Panc1 (cell line): ENCODE measurements around the gene ZCWPW1. TPM values are rescaled to one million over a fixed set of nuclear protein-coding genes. Genes with fewer than 3 reads are reported as not detected.

Experiments used
- ATAC-seq: fragments of 200-7000 bp; cut with Tn5 transposase; 2 replicates; pipeline ENCODE4 v1.9.1; 2020; ENCODE audit warnings: mild to moderate bottlenecking, moderate library complexity
- BruUV-seq: library from RNA; stranded (reverse); fragments of 400-500 nt; replicated peaks from 2 replicates; lab custom pipeline; 2021; lab: Mats Ljungman, UMichigan
- CTCF ChIA-PET: fragments of 300-600 bp; sonication (Branson Sonifier 250); formaldehyde crosslinking; loops from one replicate; lab custom pipeline; 2022; ENCODE audit warnings: antibody characterized with exemption; lab: Charles Lee
- POLR2A ChIA-PET: fragments of 300-600 bp; sonication (Branson Sonifier 250); formaldehyde crosslinking; loops from one replicate; lab custom pipeline; 2022; ENCODE audit warnings: antibody characterized with exemption; lab: Charles Lee
- DNase-seq: peaks from one replicate; pipeline ENCODE4 v3.0.0-alpha.2; 2010; ENCODE audit warnings: low read depth, low spot score
- H3K27ac ChIP-seq: 2 replicates; pipeline ENCODE4 v1.5.1; 2011; ENCODE audit warnings: mild to moderate bottlenecking, low read length, inconsistent platforms
- H3K27me3 ChIP-seq: fragments of 200-500 bp; sonication (Bioruptor generic); 2 replicates; pipeline ENCODE4 v1.6.0; 2014; ENCODE audit warnings: low read length, inconsistent platforms; ENCODE audit not compliant: control insufficient read depth, insufficient read depth
- H3K36me3 ChIP-seq: fragments of 200-500 bp; sonication (Bioruptor generic); 2 replicates; pipeline ENCODE4 v1.5.1; 2014; ENCODE audit warnings: inconsistent platforms, mild to moderate bottlenecking, low read length, moderate library complexity; ENCODE audit not compliant: control insufficient read depth, insufficient read depth
- H3K4me1 ChIP-seq: 2 replicates; pipeline ENCODE4 v1.5.1; 2011; ENCODE audit warnings: inconsistent platforms, mild to moderate bottlenecking, low read length, moderate library complexity; ENCODE audit not compliant: control insufficient read depth, insufficient read depth
- H3K4me3 ChIP-seq, 2 experiments: 2 replicates each; pipeline ENCODE4 v1.5.1; 2011 to 2012; ENCODE audit warnings: low read depth in 2 of 2, low read length in 2 of 2, mild to moderate bottlenecking in 2 of 2, inconsistent platforms in 1 of 2, moderate library complexity in 1 of 2
- H3K9me3 ChIP-seq: fragments of 200-500 bp; sonication (Bioruptor generic); 2 replicates; pipeline ENCODE4 v1.5.1; 2014; ENCODE audit warnings: low read depth, mild to moderate bottlenecking, inconsistent platforms, low read length, moderate library complexity; ENCODE audit not compliant: control insufficient read depth, insufficient read depth
- POLR2AphosphoS5 ChIP-seq: IDR thresholded peaks from 2 replicates; pipeline ENCODE4 v1.6.1; 2012; ENCODE audit warnings: mild to moderate bottlenecking, low read depth, low read length, moderate library complexity
- TCF7L2 ChIP-seq: IDR thresholded peaks from 2 replicates; pipeline ENCODE4 v1.6.1; 2011; ENCODE audit warnings: mild to moderate bottlenecking, low read depth, low read length, inconsistent platforms
- in situ Hi-C: cut with HindIII; loops from 2 replicates; pipeline ENCODE4 v1.10.0; 2016; ENCODE audit warnings: low sequenced_read_pairs, low pct_unique_long_range_greater_than_20kb
- intact Hi-C: fragments of 100-400 bp; cut with micrococcal nuclease; formaldehyde crosslinking; loops from one replicate; pipeline ENCODE4 v1.10.0; 2022; ENCODE audit not compliant: unreplicated experiment
- total RNA-seq: library from RNA; stranded (reverse); gene quantifications from one replicate; pipeline ENCODE4 v1.2.1, GENCODE V29; 2021; ENCODE audit not compliant: unreplicated experiment
- TF ChIP-seq, protein P1 (sequence below): fragments of 450-650 bp; IDR thresholded peaks from 2 replicates; pipeline ENCODE4 v1.5.1; 2017; ENCODE audit warnings: mild to moderate bottlenecking
- TF ChIP-seq, protein P2 (sequence below), 2 experiments: IDR thresholded peaks; 2 replicates each; pipeline ENCODE4 v1.6.1; 2011 to 2012; ENCODE audit warnings: low read depth in 2 of 2, control low read depth in 1 of 2, low read length in 1 of 2, mild to moderate bottlenecking in 1 of 2, moderate library complexity in 1 of 2; ENCODE audit not compliant: insufficient read depth in 1 of 2

Gene ZCWPW1
- total RNA-seq, 1 experiment from 2014 or later: 6.5 TPM

DNA sequence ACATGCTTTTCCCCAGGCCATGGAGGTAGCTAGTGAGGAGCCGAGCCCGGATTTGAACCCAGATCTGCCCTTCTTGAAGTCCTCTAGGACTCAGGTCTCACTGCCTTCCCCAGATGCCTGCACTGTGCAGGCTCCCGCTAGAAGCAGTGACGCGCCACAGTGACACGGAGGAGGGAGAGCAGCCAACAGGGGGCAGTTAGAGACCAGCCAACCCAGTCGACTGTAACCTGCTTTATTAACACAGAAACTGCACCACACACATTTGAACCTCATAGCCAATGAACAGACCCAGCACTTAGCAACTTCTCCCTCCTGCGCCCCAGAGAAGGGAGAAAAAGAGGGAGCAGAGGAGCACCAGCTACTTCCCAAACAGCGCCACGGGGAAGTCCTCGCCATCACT is 27.8 kb downstream of the ZCWPW1 start:
- DNase-seq (no peak), ATAC-seq (peak; percentile 69; the same call in 1 of the 2 replicates)
- no peaks in the 10 kb centered on the region for H3K36me3 ChIP-seq
- H3K27ac ChIP-seq: no peak overlapping the region
- no peak for TF ChIP-seq POLR2AphosphoS5
- TF ChIP-seq, protein P1, sequence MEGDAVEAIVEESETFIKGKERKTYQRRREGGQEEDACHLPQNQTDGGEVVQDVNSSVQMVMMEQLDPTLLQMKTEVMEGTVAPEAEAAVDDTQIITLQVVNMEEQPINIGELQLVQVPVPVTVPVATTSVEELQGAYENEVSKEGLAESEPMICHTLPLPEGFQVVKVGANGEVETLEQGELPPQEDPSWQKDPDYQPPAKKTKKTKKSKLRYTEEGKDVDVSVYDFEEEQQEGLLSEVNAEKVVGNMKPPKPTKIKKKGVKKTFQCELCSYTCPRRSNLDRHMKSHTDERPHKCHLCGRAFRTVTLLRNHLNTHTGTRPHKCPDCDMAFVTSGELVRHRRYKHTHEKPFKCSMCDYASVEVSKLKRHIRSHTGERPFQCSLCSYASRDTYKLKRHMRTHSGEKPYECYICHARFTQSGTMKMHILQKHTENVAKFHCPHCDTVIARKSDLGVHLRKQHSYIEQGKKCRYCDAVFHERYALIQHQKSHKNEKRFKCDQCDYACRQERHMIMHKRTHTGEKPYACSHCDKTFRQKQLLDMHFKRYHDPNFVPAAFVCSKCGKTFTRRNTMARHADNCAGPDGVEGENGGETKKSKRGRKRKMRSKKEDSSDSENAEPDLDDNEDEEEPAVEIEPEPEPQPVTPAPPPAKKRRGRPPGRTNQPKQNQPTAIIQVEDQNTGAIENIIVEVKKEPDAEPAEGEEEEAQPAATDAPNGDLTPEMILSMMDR: peak; percentile 40; the same call in 1 of the 2 replicates
- no peak overlapping the region for H3K4me3 ChIP-seq
- no peaks in the 10 kb centered on the region for H3K27me3 ChIP-seq
- ChIA-PET CTCF (no interaction called here), POLR2A (no interaction called here)
- in situ Hi-C loops: no loop called here
- H3K4me1 ChIP-seq: no peaks in the 10 kb centered on the region
- BruUV-seq: no TSS peak
- intact Hi-C loops: no loop called here
- no peaks in the 10 kb centered on the region for H3K9me3 ChIP-seq

DNA sequence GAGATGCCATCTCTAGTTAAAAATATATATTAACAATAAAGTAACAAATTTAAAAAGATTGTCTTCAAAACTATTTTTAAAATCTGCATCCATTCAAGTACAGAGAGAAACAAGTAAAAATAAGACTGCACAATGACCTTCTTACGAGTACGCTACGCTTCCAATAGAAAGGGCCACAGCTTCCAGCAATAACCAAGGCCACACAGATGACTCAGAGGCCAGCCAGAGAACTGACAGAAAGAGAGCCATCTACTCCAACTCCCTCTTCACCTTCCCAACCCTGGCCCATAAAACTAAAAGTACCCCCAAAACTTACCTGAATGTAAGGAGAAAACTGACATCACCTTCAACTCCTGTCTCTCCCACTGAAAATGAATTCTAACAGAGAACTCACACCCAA is 28.5 kb downstream of the ZCWPW1 start:
- ChIA-PET POLR2A (no interaction called here), CTCF (no interaction called here)
- intact Hi-C loops (no loop called here), in situ Hi-C loops (no loop called here)
- no TSS peak for BruUV-seq
- Histone ChIP-seq H3K9me3 (no peaks in the 10 kb centered on the region), H3K4me1 (no peaks in the 10 kb centered on the region), H3K4me3 (no peak overlapping the region), H3K27me3 (no peaks in the 10 kb centered on the region), H3K27ac (no peak overlapping the region), H3K36me3 (no peaks in the 10 kb centered on the region)
- ATAC-seq: no peak
- TF ChIP-seq POLR2AphosphoS5 (no peak), TCF7L2 (no peak)
- TF ChIP-seq, protein P1: no peak
- TF ChIP-seq, protein P2, sequence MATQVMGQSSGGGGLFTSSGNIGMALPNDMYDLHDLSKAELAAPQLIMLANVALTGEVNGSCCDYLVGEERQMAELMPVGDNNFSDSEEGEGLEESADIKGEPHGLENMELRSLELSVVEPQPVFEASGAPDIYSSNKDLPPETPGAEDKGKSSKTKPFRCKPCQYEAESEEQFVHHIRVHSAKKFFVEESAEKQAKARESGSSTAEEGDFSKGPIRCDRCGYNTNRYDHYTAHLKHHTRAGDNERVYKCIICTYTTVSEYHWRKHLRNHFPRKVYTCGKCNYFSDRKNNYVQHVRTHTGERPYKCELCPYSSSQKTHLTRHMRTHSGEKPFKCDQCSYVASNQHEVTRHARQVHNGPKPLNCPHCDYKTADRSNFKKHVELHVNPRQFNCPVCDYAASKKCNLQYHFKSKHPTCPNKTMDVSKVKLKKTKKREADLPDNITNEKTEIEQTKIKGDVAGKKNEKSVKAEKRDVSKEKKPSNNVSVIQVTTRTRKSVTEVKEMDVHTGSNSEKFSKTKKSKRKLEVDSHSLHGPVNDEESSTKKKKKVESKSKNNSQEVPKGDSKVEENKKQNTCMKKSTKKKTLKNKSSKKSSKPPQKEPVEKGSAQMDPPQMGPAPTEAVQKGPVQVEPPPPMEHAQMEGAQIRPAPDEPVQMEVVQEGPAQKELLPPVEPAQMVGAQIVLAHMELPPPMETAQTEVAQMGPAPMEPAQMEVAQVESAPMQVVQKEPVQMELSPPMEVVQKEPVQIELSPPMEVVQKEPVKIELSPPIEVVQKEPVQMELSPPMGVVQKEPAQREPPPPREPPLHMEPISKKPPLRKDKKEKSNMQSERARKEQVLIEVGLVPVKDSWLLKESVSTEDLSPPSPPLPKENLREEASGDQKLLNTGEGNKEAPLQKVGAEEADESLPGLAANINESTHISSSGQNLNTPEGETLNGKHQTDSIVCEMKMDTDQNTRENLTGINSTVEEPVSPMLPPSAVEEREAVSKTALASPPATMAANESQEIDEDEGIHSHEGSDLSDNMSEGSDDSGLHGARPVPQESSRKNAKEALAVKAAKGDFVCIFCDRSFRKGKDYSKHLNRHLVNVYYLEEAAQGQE (IDR thresholded peaks at IDR 0.05; ENCODE audit: insufficient read depth in 1 of 2, low read depth in 2 of 2, low read length in 1 of 2): no peak
- no peak for DNase-seq

DNA sequence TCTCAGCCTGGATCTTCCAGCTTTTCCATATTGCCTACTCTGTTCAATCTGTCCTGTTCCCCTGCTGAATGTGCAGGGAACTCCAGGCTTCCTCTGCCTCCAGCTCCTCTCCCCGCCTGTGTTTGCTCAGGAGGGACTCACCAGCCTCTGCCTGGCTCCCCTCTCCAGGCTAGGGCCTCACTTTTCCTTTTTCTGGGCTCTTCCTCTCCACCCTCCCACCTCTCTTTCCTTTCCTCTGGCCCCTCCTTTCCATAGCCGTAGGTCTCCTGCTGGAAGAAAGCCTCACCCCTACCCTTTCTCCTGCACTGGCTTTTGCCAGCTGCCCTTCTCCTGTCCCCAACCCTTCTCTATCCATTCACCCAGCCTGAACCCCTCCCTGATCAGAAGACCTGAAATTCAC is 30.3 kb downstream of the ZCWPW1 start:
- DNase-seq (no peak), ATAC-seq (no peak)
- BruUV-seq: no TSS peak
- intact Hi-C loops: no loop called here
- Histone ChIP-seq H3K36me3 (no peaks in the 10 kb centered on the region), H3K4me1 (no peaks in the 10 kb centered on the region), H3K9me3 (no peaks in the 10 kb centered on the region), H3K27me3 (no peaks in the 10 kb centered on the region), H3K27ac (no peak overlapping the region), H3K4me3 (no peak overlapping the region)
- ChIA-PET CTCF (interaction anchor here (0.9 kb wide), 1 partner anchor 24 kb away, joined by 3 read pairs; no protein-coding TSS in a partner anchor), POLR2A (no interaction called here)
- in situ Hi-C loops: no loop called here
- TF ChIP-seq, protein P1: no peak
